Measurements from ENCODE around the gene CASP3.

Gene CASP3

GRCh38 chr4:184649026-184649970, at the start of gene CASP3, which contains the start of gene PRIMPOL:
Gene CASP3, minus strand, starts transcription at chr4:184649447. Its CDS starts 10,994 bp downstream, at chr4:184638453.
Gene PRIMPOL, plus strand, starts transcription at chr4:184649738. Its CDS starts 7,403 bp downstream, at chr4:184657141.
- Histone ChIP-seq H3K9ac (ENCODE audit: low read length) (peak within 1 kb of the TSS; percentile 95), H3K27me3 (ENCODE audit: control insufficient read depth in 1 of 2, insufficient read depth in 2 of 2, low read length in 2 of 2) (no peaks in the 10 kb centered on the region), H3K4me3 (ENCODE audit: low read depth in 1 of 2, low read length in 2 of 2) (peak within 1 kb of the TSS; percentile 67 to 97), H3K36me3 (ENCODE audit: insufficient read depth, low read length) (peaks cover 6% of the 10 kb centered on the region), H3K9me3 (ENCODE audit: low read length) (no peaks in the 10 kb centered on the region), H3K27ac (ENCODE audit: low read depth, low read length) (peak within 1 kb of the TSS; percentile 97), H3K4me1 (ENCODE audit: insufficient read depth, low read length) (peaks cover 37% of the 10 kb centered on the region)

GRCh38 chr4:184697956-184698355, 48.7 kb upstream of the CASP3 start:
- H3K9ac ChIP-seq (ENCODE audit: low read length) = no peak overlapping the region
- H3K36me3 ChIP-seq (ENCODE audit: insufficient read depth, low read length) = no peaks in the 10 kb centered on the region
- no peak overlapping the region for H3K27ac ChIP-seq (ENCODE audit: low read depth, low read length)
- no peaks in the 10 kb centered on the region for H3K9me3 ChIP-seq (ENCODE audit: low read length)
- no peaks in the 10 kb centered on the region for H3K4me1 ChIP-seq (ENCODE audit: insufficient read depth, low read length)
- H3K27me3 ChIP-seq (ENCODE audit: control insufficient read depth in 1 of 2, insufficient read depth in 2 of 2, low read length in 2 of 2) = no peaks in the 10 kb centered on the region
- H3K4me3 ChIP-seq (ENCODE audit: low read depth in 1 of 2, low read length in 2 of 2) = no peak overlapping the region

GRCh38 chr4:184695178-184695896, 46.1 kb upstream of the CASP3 start:
- Histone ChIP-seq H3K9me3 (ENCODE audit: low read length) (no peaks in the 10 kb centered on the region), H3K27ac (ENCODE audit: low read depth, low read length) (no peak overlapping the region), H3K27me3 (ENCODE audit: control insufficient read depth in 1 of 2, insufficient read depth in 2 of 2, low read length in 2 of 2) (no peaks in the 10 kb centered on the region), H3K36me3 (ENCODE audit: insufficient read depth, low read length) (no peaks in the 10 kb centered on the region), H3K4me3 (ENCODE audit: low read depth in 1 of 2, low read length in 2 of 2) (no peak overlapping the region), H3K9ac (ENCODE audit: low read length) (no peak overlapping the region), H3K4me1 (ENCODE audit: insufficient read depth, low read length) (no peaks in the 10 kb centered on the region)

- H3K9me3 ChIP-seq (ENCODE audit: low read length) = no peaks in the 10 kb centered on the region
- no peaks in the 10 kb centered on the region for H3K4me1 ChIP-seq (ENCODE audit: insufficient read depth, low read length)
- no peak overlapping the region for H3K27ac ChIP-seq (ENCODE audit: low read depth, low read length)
Observed at GRCh38 chr4:184694412-184694956, 45.2 kb upstream of the CASP3 start.

GRCh38 chr4:184693056-184693455, 43.8 kb upstream of the CASP3 start:
- Histone ChIP-seq H3K4me1 (ENCODE audit: insufficient read depth, low read length) (no peaks in the 10 kb centered on the region), H3K27ac (ENCODE audit: low read depth, low read length) (no peak overlapping the region), H3K27me3 (ENCODE audit: control insufficient read depth in 1 of 2, insufficient read depth in 2 of 2, low read length in 2 of 2) (no peaks in the 10 kb centered on the region), H3K4me3 (ENCODE audit: low read depth in 1 of 2, low read length in 2 of 2) (no peak overlapping the region), H3K36me3 (ENCODE audit: insufficient read depth, low read length) (no peaks in the 10 kb centered on the region), H3K9me3 (ENCODE audit: low read length) (no peaks in the 10 kb centered on the region), H3K9ac (ENCODE audit: low read length) (no peak overlapping the region)

More at GRCh38 chr4:184694412-184694956, 45.2 kb upstream of the CASP3 start:
- no peaks in the 10 kb centered on the region for H3K27me3 ChIP-seq (ENCODE audit: control insufficient read depth in 1 of 2, insufficient read depth in 2 of 2, low read length in 2 of 2)
- no peak overlapping the region for H3K4me3 ChIP-seq (ENCODE audit: low read depth in 1 of 2, low read length in 2 of 2)
- H3K36me3 ChIP-seq (ENCODE audit: insufficient read depth, low read length) = no peaks in the 10 kb centered on the region
- no peak overlapping the region for H3K9ac ChIP-seq (ENCODE audit: low read length)

- Histone ChIP-seq H3K9ac (ENCODE audit: low read length) (no peak overlapping the region), H3K4me1 (ENCODE audit: insufficient read depth, low read length) (no peaks in the 10 kb centered on the region), H3K9me3 (ENCODE audit: low read length) (no peaks in the 10 kb centered on the region), H3K36me3 (ENCODE audit: insufficient read depth, low read length) (peaks cover 4% of the 10 kb centered on the region), H3K27me3 (ENCODE audit: control insufficient read depth in 1 of 2, insufficient read depth in 2 of 2, low read length in 2 of 2) (no peaks in the 10 kb centered on the region), H3K4me3 (ENCODE audit: low read depth in 1 of 2, low read length in 2 of 2) (no peak overlapping the region), H3K27ac (ENCODE audit: low read depth, low read length) (no peak overlapping the region)
Observed at GRCh38 chr4:184689681-184690080, 40.4 kb upstream of the CASP3 start.

- H3K4me1 ChIP-seq (ENCODE audit: insufficient read depth, low read length) = no peaks in the 10 kb centered on the region
- H3K27me3 ChIP-seq (ENCODE audit: control insufficient read depth in 1 of 2, insufficient read depth in 2 of 2, low read length in 2 of 2) = no peaks in the 10 kb centered on the region
- no peak overlapping the region for H3K27ac ChIP-seq (ENCODE audit: low read depth, low read length)
- no peak overlapping the region for H3K9ac ChIP-seq (ENCODE audit: low read length)
- peaks cover 4% of the 10 kb centered on the region for H3K36me3 ChIP-seq (ENCODE audit: insufficient read depth, low read length)
- no peak overlapping the region for H3K4me3 ChIP-seq (ENCODE audit: low read depth in 1 of 2, low read length in 2 of 2)
- no peaks in the 10 kb centered on the region for H3K9me3 ChIP-seq (ENCODE audit: low read length)
Observed at GRCh38 chr4:184688447-184688846, 39.2 kb upstream of the CASP3 start.

GRCh38 chr4:184688005-184688404, 38.8 kb upstream of the CASP3 start:
- no peak overlapping the region for H3K9ac ChIP-seq (ENCODE audit: low read length)
- H3K9me3 ChIP-seq (ENCODE audit: low read length) = no peaks in the 10 kb centered on the region
- no peak overlapping the region for H3K4me3 ChIP-seq (ENCODE audit: low read depth in 1 of 2, low read length in 2 of 2)
- H3K27me3 ChIP-seq (ENCODE audit: control insufficient read depth in 1 of 2, insufficient read depth in 2 of 2, low read length in 2 of 2) = no peaks in the 10 kb centered on the region
- H3K36me3 ChIP-seq (ENCODE audit: insufficient read depth, low read length) = peaks cover 4% of the 10 kb centered on the region
- H3K27ac ChIP-seq (ENCODE audit: low read depth, low read length) = no peak overlapping the region
- H3K4me1 ChIP-seq (ENCODE audit: insufficient read depth, low read length) = no peaks in the 10 kb centered on the region

- Histone ChIP-seq H3K4me1 (ENCODE audit: insufficient read depth, low read length) (no peaks in the 10 kb centered on the region), H3K27me3 (ENCODE audit: control insufficient read depth in 1 of 2, insufficient read depth in 2 of 2, low read length in 2 of 2) (no peaks in the 10 kb centered on the region), H3K9ac (ENCODE audit: low read length) (no peak overlapping the region), H3K4me3 (ENCODE audit: low read depth in 1 of 2, low read length in 2 of 2) (no peak overlapping the region), H3K9me3 (ENCODE audit: low read length) (no peaks in the 10 kb centered on the region), H3K27ac (ENCODE audit: low read depth, low read length) (no peak overlapping the region), H3K36me3 (ENCODE audit: insufficient read depth, low read length) (peaks cover 11% of the 10 kb centered on the region)
Observed at GRCh38 chr4:184684491-184685189, 35.4 kb upstream of the CASP3 start.

GRCh38 chr4:184681916-184682315, 32.7 kb upstream of the CASP3 start:
- peaks cover 11% of the 10 kb centered on the region for H3K36me3 ChIP-seq (ENCODE audit: insufficient read depth, low read length)
- H3K9ac ChIP-seq (ENCODE audit: low read length) = no peak overlapping the region
- no peak overlapping the region for H3K27ac ChIP-seq (ENCODE audit: low read depth, low read length)
- H3K4me1 ChIP-seq (ENCODE audit: insufficient read depth, low read length) = no peaks in the 10 kb centered on the region
- H3K4me3 ChIP-seq (ENCODE audit: low read depth in 1 of 2, low read length in 2 of 2) = no peak overlapping the region
- no peaks in the 10 kb centered on the region for H3K9me3 ChIP-seq (ENCODE audit: low read length)
- H3K27me3 ChIP-seq (ENCODE audit: control insufficient read depth in 1 of 2, insufficient read depth in 2 of 2, low read length in 2 of 2) = no peaks in the 10 kb centered on the region

- Histone ChIP-seq H3K9ac (ENCODE audit: low read length) (no peak overlapping the region), H3K4me3 (ENCODE audit: low read depth in 1 of 2, low read length in 2 of 2) (no peak overlapping the region), H3K27me3 (ENCODE audit: control insufficient read depth in 1 of 2, insufficient read depth in 2 of 2, low read length in 2 of 2) (no peaks in the 10 kb centered on the region), H3K27ac (ENCODE audit: low read depth, low read length) (no peak overlapping the region), H3K4me1 (ENCODE audit: insufficient read depth, low read length) (no peaks in the 10 kb centered on the region), H3K9me3 (ENCODE audit: low read length) (no peaks in the 10 kb centered on the region), H3K36me3 (ENCODE audit: insufficient read depth, low read length) (peaks cover 6% of the 10 kb centered on the region)
Observed at GRCh38 chr4:184680698-184681097, 31.5 kb upstream of the CASP3 start.

All from muscle layer of colon (tissue), 2 donors.